Erythroblast (primary cell): ENCODE results near the gene DCP1B.

Experiments used
- GATA1 ChIP-seq: IDR thresholded peaks from 2 replicates; pipeline ENCODE4 v1.6.1; 2011; ENCODE audit warnings: low read depth, mild to moderate bottlenecking, control low read depth, low read length, moderate library complexity
- POLR2A ChIP-seq: IDR thresholded peaks from 2 replicates; pipeline ENCODE4 v1.6.1; 2011; ENCODE audit warnings: mild to moderate bottlenecking, low read length

DNA sequence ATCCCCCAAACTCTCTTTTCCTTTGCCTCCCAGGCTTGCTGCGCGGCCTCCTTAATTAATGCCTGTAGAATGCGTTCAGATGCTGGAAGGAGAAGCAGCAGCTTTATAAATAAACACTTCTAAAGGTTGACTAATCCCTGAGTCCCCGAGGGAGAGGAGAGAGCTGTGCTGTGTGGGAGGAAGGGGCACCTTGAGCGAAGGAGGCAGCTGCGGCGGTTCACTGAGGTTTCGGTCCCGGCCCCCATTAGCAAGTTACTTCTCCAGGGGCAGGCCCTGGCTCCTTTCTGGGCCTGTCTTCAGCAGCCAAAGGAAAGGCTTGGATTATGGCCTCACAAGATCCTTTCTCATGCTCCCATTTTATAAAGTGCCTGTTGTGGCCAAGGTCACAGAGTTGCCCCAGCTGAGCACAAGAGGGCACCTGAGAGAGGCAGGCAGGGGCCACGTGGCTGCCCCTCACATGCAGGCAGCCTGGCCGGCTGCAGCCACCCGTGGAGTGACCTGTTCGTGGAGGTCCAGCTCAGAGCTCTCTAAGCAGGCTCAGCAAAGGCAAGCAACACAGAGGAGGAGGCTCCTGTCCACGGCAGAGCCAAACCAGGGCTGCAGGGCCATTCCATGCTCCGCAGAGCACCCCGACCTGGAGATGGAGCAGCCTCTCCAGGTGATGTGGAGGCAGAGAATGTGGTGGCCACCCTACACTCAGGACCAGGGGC, 70.8 kb downstream of the DCP1B start:
- TF ChIP-seq POLR2A (no peak), GATA1 (no peak)
